ENCODE data around the gene PTPN6.
A peak's percentile ranks its signal among the peaks of the same experiment; 100 is the strongest.
"Not testable (repeated sequence)": the region's sequence is repeated elsewhere in the genome, so short reads cannot be mapped to it uniquely, and the experiment has no call there.

Gene PTPN6

DNA sequence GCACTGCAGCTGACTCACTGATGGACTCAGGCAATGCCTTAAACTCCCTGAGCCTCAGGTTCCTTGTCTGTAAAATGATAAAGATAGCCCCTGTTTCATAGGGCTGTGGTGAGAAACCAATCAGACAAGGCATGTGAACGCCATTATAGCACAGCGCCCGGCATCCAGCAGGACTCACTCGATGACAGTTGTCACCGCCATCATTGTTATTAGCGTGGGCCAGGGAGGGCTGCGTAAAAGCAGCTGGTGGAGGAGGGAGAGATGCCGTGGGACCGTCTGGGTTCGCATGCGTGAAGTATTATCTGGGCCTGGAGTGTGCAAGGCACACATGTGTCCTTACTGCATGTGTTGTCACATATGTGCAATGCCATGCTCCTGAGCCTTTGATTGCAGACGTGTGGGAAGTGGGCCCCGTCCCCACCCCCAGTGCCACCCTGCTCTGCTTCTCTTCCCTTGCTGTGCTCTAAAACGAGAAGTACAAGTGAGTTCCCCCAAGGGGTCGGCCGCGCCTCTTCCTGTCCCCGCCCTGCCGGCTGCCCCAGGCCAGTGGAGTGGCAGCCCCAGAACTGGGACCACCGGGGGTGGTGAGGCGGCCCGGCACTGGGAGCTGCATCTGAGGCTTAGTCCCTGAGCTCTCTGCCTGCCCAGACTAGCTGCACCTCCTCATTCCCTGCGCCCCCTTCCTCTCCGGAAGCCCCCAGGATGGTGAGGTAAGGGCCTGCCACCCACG lies at the start of gene PTPN6:
TSS of gene PTPN6 (plus strand) at position 546 of the 730 bp plus-strand sequence. CDS start at position 703, 157 bp downstream.
- DNase-seq (ENCODE audit: low read depth in 2 of 2, low spot score in 1 of 2): no peak

DNA sequence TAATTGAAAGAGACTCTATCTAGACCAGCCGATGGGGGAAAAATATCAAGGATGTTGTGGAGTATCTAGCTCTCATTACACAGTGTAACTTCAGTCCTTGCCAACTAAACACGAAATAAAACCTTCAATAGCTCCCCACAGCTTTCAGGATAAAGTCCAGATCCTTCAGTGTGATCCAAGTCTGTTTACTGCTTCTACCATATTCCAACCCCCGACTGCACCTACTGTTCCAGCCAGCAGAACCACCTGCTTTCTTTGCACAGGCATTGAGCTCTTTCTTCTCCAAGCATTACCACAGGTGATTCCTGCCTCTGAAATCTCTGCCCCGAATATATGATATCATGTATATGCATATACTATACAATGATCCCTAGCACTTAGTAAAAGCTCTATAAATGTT lies 48.7 kb upstream of the PTPN6 start:
- no peak for DNase-seq (ENCODE audit: low read depth in 2 of 2, low spot score in 1 of 2)

DNA sequence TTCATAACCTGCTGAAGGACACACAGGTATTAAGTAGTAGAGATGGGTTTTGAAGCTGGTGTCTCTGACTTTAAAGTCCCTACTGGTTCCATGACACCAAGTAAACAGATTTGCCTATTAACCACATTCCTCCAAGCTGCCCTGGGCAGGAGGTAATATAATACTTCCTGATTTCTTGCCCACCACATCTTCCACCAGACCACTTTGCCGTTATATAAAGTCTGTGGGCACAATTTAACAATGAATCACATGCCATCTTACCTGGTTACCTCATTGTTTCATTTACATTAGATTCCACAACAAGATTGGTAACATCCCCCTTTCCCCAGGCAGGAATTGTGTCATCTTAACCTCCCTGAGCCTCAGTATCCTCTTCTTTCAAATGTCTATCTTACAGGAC lies 47.4 kb upstream of the PTPN6 start:
- no peak for DNase-seq (ENCODE audit: low read depth in 2 of 2, low spot score in 1 of 2)

DNA sequence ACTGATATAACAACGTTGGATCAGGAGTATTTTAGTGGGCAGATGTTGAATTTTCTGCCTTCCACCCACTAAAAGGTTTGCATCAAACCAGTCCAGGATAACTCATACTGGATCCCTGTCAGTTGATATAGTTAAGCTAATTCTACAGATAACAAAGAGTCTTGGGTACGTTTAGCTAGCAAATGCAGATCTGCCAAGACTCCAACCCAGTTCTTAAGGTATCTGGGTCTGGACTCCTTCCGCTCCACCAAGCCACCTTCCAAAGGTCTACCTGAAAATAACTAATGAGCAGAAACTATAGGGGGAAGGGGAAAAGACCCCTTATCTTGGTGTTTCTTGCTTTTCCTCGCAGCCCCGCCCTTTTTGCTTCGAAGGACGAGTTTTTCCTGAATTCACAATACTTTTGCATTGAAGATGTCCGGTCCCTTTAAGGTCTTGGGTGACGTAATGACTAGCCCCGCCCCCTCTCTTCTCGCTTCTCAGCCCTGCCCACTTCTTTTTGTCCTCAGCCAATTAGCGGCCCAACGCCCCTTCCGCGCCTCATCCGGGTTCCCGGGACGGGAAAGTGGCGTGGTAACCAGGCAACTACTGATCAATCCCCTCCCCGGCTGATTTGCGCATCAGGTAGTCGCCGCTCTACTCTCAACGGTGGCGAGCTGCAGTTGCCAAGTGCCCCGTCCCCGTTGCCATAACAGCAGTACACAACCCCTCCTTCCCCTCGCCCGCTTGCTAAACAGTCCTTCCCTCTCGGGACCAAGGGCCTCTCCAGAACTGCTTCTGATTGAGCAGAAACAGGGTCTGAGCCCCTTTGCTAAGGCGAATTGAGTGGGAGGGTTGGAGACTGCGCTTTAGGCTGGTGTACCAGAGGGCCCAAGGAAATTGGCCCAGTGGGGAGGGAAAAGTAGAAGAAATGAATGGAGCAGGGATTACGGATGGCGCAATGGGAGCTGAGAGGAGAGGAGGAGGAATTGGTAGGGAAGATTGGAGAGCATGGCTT lies 46.6 kb upstream of the PTPN6 start, which contains the start of gene LRRC23:
TSS of gene LRRC23 (plus strand) at position 543 of the 997 bp plus-strand sequence. CDS start 812 bp downstream, outside the sequence.
- peak; percentile 95 to 97 for DNase-seq (ENCODE audit: low read depth in 2 of 2, low spot score in 1 of 2)

DNA sequence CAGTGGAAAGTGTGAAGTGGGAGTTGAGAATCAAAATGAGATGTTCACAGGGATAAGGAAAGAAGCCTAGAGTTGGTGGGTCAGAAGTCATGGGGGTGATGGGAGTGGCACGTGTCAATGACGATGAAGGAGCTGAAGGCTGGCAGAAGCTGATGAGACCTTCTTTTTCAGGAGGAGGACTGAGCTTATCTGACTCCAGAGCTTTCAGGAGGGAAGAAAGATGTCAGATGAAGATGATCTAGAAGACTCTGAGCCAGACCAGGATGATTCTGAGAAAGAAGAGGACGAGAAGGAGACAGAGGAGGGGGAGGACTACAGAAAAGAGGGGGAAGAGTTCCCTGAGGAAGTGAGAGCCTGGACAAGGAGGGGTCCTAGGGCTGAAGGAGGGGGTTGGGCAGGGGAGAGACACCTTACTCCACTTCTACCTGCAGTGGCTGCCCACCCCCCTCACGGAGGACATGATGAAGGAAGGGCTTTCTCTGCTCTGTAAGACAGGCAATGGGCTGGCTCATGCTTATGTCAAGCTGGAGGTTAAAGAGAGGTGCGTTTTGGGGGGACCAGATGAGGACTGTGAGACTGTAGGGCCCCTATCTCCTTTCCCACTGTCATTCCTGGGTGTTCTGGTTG lies 45.6 kb upstream of the PTPN6 start:
- no peak for DNase-seq (ENCODE audit: low read depth in 2 of 2, low spot score in 1 of 2)

DNA sequence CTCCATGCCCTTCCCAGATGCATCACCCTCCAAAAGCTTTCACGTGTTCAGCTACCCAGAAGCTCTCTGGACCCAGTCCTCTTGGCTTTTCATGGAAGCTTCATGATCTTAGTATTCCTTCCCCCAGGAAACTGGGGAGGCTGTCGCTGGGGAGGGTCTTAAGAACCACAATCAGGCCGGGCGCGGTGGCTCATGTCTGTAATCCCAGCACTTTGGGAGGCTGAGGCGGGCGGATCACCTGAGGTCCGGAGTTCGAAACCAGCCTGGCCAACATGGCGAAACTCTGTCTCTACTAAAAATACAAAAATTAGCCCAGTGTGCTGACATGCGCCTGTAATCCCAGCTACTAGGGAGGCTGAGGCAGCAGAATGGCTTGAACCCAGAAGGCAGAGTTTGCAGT lies 43.0 kb upstream of the PTPN6 start:
- not testable (repeated sequence) for DNase-seq (ENCODE audit: low read depth in 2 of 2, low spot score in 1 of 2)

DNA sequence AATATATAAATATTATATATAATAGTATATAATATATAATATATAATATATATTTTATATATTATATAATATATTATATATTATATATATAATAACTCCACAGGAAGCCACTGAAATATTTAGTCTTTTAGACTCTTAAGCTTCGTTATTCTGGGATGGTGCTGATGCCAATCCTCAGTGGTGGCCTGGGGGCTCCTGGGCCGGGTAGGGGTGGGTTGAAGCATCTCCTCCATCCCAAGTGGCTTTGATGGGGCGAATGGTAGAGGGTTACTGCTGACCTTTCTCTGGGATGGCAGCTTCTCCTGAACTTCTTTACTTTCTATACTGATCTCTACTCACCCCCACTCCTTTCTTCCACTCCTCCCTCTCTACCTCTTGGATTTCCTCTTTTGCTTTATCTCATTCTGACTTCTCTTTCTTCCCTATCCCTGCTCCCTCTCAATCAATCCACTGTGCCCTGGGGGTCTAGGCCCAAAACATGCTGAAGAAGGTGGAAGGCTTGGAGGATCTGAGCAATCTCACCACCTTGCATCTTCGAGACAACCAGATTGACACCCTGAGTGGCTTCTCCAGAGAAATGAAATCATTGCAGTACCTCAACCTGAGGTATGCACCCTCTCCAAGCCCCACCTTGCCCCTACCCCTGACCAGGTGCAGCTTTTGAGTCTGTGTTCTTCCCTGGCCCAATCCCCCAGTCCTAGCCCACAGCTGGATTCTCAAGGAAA lies 41.6 kb upstream of the PTPN6 start:
- DNase-seq (ENCODE audit: low read depth in 2 of 2, low spot score in 1 of 2): no peak

DNA sequence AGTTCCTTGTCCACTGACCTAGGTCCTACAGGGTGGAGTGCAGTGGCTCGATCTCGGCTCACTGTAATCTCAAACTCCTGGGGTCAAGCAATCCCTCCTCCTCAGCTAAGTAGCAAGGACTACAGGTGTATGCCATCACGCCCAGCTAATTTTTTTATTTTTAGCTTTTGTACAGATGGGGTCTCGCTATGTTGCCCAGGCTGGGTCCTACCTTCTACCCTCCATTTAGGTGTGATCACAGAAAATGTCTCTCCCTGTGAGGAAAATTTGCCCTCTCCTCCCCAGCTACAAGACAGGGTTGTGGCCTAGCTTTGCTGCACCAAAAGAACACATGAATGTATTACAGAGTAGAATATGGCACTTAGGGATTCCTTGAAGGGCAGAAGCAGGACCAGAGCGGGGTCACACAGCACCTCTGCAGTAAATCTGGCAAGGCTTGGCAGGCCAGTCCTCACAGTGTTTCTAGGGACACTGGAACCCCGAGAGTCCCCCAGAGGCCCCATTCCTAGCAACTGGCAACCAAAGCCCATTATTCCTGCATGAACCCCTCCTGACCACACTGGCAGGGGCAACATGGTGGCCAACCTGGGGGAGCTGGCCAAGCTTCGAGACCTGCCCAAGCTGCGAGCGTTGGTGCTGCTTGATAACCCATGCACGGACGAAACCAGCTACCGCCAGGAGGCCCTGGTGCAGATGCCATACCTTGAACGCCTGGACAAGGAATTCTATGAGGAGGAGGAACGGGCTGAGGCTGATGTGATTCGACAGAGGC lies 38.8 kb upstream of the PTPN6 start:
- DNase-seq (ENCODE audit: low read depth in 2 of 2, low spot score in 1 of 2): no peak

DNA sequence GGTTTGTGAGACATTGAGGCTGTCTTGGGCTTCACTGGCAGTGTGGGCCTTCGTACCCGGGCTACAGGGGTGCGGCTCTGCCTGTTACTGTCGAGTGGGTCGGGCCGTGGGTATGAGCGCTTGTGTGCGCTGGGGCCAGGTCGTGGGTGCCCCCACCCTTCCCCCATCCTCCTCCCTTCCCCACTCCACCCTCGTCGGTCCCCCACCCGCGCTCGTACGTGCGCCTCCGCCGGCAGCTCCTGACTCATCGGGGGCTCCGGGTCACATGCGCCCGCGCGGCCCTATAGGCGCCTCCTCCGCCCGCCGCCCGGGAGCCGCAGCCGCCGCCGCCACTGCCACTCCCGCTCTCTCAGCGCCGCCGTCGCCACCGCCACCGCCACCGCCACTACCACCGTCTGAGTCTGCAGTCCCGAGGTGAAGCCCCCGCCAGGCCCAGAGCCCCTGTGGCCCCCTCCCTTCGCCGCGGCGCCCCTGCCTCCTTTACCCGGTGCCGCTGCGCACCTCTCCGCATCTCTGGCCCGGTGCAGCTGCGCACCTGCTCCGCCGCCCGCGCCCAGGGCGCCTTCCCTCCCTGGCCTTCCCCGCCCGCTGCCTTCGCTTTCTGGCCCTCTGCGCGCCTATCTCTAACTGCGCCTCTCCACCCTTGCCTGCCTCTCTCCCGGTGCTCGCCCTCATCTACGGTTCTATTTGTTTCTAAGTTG lies 36.8 kb upstream of the PTPN6 start, which contains the start of gene ENO2:
TSS of gene ENO2 (plus strand) at position 335 of the 701 bp plus-strand sequence. CDS start 1,253 bp downstream, outside the sequence.
- DNase-seq (ENCODE audit: low read depth in 2 of 2, low spot score in 1 of 2): peak in 1 of 2 donors; percentile 75

DNA sequence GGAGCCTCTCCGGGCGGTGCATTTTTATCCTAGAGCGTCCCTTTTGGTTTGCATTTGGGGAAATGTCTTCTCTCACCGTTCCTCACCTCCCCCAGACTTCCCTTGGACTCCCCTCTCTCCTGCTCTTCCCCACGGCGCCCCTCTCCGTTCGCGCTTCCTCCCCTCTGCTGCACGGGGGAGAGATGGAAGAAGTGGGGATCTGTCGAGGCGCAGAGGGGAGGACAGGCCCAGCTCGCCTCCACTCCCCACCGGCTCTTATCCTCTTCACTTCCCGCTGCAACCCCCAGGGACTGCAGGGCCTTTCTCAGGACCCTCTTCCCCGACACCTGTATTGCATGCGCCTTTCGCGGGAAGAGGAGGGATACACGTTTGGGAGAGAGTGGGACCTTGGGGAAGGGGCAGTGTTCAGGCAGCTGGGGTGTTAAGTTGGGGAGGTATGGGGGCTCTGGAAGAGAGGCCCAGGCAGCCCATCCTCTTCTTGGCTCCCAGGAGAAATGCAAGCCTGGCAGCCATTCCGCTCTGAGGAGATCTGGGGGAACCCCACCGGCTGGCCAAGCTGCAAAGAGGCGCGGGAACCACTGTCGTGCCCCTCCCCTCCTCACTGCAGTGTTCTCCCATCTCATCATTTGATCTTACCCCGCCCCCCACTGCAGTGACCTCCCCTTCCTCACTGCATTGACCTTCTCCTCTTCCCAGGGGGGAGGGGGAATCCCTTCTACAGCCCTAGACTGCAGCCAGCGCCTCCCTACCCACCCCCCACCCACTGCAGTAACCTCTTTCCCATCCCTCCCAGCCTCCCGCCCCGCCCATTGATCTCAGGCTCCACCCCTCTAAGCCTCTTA lies 36.0 kb upstream of the PTPN6 start:
- no peak for DNase-seq (ENCODE audit: low read depth in 2 of 2, low spot score in 1 of 2)

DNA sequence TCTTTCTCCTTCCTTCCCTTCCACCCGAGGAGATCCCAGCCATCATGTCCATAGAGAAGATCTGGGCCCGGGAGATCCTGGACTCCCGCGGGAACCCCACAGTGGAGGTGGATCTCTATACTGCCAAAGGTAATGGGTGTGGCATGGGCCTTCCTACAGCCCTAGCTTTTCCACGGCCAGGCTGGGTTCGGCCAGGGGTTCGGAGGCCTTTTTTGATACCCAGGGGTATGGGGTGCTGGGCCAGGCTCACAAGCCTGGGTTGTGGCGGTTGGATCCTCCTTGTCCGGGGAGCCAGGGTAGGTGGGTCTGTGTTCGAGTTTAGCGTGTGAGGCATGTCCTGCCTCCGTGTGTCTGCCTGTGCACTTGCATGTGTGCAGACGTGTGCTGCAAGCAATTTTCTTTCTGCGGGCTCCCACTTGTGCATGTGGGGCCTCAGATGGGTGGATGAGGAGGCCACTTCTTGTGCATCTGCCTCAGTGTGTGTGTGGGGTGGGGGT lies 35.3 kb upstream of the PTPN6 start:
- no peak for DNase-seq (ENCODE audit: low read depth in 2 of 2, low spot score in 1 of 2)

DNA sequence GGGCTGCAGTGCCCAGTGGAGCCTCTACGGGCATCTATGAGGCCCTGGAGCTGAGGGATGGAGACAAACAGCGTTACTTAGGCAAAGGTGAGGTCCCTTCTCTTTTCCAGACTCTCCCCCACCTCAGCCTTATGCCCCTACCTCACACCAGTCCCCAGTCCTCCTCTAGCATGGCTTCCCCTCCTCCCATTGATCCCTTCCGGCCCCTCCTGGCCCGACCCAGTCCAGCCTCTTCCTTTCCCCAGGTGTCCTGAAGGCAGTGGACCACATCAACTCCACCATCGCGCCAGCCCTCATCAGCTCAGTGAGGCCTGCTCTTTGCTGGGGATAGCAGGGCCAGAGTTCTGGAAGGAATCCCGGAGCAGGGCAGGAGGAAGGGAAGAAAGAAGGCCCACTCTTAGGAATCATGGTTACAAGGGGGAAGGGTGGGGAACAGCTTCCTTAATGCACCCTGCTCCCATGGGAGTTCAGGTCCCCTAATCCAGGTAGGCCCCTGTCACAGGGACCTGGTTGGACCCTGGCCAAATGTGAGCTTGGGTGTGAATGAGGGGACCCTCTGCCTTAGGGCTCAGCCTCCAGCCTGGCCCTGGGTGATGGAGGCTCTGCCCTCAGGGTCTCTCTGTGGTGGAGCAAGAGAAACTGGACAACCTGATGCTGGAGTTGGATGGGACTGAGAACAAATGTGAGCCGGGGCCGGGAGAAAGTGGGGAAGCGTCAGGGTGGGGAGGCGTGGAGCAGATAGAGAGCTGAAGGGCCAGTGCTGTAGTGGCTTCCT lies 34.5 kb upstream of the PTPN6 start:
- no peak for DNase-seq (ENCODE audit: low read depth in 2 of 2, low spot score in 1 of 2)

DNA sequence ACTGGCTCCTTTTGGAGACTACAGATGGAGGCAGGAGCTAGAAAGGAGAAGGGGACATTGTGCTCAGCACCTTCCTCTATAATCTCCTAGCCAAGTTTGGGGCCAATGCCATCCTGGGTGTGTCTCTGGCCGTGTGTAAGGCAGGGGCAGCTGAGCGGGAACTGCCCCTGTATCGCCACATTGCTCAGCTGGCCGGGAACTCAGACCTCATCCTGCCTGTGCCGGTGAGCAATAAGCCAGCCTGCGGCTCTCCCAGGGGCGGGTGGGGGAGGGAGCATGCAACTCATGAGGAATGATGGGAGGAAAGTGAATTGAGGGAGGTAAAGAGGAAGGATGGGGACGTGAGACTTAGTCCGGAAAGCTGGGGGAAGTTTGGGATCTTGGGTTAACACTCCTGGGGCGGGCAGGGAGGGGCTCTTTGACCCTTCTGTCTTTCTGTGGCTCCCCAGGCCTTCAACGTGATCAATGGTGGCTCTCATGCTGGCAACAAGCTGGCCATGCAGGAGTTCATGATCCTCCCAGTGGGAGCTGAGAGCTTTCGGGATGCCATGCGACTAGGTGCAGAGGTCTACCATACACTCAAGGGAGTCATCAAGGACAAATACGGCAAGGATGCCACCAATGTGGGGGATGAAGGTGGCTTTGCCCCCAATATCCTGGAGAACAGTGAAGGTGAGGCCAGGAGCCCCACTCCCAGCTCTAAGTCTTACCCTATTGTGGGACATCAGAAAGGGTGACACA lies 33.5 kb upstream of the PTPN6 start:
- no peak for DNase-seq (ENCODE audit: low read depth in 2 of 2, low spot score in 1 of 2)

DNA sequence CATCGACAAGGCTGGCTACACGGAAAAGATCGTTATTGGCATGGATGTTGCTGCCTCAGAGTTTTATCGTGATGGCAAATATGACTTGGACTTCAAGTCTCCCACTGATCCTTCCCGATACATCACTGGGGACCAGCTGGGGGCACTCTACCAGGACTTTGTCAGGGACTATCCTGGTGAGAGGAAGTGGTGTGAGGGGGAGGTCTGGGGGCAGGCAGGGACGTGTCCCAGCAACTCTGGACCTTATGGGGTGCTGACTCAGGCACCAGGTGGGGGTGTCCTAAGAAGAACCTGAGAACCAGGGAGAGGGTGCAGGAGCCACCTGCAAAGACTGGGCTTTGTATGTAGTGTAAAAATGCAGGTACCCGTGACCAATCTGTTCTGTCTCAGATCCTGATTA lies 31.6 kb upstream of the PTPN6 start:
- no peak for DNase-seq (ENCODE audit: low read depth in 2 of 2, low spot score in 1 of 2)

DNA sequence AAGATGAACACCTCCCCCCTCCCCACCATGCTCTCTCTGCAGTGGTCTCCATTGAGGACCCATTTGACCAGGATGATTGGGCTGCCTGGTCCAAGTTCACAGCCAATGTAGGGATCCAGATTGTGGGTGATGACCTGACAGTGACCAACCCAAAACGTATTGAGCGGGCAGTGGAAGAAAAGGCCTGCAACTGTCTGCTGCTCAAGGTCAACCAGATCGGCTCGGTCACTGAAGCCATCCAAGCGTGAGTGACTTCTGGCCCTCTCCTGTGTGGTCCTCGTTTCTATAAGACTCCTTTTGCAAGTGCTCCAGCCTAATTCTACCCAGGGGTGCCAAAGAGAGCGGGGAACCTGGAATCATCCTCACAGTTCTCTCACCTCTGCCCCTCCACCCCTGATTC lies 29.6 kb upstream of the PTPN6 start:
- no peak for DNase-seq (ENCODE audit: low read depth in 2 of 2, low spot score in 1 of 2)

DNA sequence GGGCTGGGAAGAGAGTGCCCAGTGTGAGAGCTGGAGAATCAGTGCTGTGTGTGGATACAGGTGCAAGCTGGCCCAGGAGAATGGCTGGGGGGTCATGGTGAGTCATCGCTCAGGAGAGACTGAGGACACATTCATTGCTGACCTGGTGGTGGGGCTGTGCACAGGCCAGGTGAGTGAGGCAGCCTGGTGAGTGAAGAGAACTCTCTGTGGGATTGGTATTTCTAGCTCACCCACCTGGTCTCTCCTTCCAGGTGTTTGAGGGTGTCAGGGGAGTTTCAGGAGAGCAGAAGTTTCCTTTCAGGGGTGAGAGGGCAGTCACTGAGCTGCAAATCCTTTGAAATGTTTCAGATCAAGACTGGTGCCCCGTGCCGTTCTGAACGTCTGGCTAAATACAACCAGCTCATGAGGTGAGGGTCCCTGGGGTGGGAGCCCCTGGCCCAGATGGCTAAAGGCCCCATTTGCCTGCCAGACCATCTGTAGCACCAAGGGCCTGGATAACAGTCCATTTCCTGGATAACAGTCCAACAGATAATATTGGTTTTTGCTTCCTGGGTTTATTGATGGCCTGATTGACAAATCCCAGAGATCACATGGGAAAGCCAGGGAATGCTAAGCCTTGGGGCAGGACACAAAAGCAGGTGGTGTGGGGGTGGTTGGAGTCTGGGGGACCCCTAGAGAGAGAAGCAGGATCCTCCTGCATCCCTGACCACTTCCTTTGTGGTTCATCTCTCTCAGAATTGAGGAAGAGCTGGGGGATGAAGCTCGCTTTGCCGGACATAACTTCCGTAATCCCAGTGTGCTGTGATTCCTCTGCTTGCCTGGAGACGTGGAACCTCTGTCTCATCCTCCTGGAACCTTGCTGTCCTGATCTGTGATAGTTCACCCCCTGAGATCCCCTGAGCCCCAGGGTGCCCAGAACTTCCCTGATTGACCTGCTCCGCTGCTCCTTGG lies 28.9 kb upstream of the PTPN6 start:
- DNase-seq (ENCODE audit: low read depth in 2 of 2, low spot score in 1 of 2): no peak
